ENCODE results near the gene PHYKPL. TPM values are rescaled to one million over a fixed set of nuclear protein-coding genes. Genes with fewer than 3 reads are reported as not detected.

Gene PHYKPL
- total and polyA plus RNA-seq, 2 of the 4 experiments (the other 2 are of a cell fraction) = 10.0 to 24.5 TPM

DNA sequence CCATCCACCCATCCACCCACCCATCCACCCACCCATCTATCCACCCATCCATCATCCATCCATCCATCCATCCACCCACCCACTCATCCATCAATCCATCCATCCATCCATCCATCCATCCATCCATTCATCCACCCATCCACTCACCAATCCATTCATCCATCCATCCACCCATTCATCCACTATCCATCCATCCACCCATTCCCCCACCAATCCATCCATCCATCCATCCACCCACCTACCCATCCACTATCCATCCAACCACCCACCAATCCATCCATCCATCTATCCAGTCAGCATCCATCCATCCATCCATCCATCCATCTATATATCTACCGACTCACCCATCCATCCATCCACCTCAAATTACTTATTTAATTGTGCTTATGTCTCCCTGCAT, 36.9 kb upstream of the PHYKPL start:
- Histone ChIP-seq H3K9me3 (ENCODE audit: control insufficient read depth, insufficient read depth, low read length) (no peaks in the 10 kb centered on the region), H3K4ac (ENCODE audit: low read depth, low read length) (no peak overlapping the region), H3K27me3 (ENCODE audit: control insufficient read depth, insufficient read depth, low read length) (no peaks in the 10 kb centered on the region; the same call in 1 of the 2 replicates), H3K79me1 (ENCODE audit: low read depth in 1 of 2, low read length in 2 of 2) (no peaks in the 10 kb centered on the region), H2BK5ac (ENCODE audit: low read depth, low read length, poor library complexity, severe bottlenecking) (peak overlapping the region; percentile 26), H2BK20ac (ENCODE audit: low read depth, low read length) (no peak overlapping the region), H2AK9ac (replicated peaks; ENCODE audit: low read depth, low read length, poor library complexity) (no peak overlapping the region), H4K20me1 (ENCODE audit: insufficient read depth, low read length) (no peaks in the 10 kb centered on the region), H3K9ac (ENCODE audit: low read depth, low read length) (no peak overlapping the region), H3K14ac (replicated peaks; ENCODE audit: low read depth, low read length) (no peak overlapping the region), H3K4me3 (ENCODE audit: insufficient read depth, low read depth, low read length) (no peak overlapping the region), H2BK120ac (ENCODE audit: low read depth, low read length) (no peak overlapping the region), H3K9me1 (ENCODE audit: insufficient read depth, low read length) (no peaks in the 10 kb centered on the region), H2BK15ac (ENCODE audit: low read depth, low read length) (no peak overlapping the region), H3K27ac (ENCODE audit: insufficient read depth, low read length) (no peak overlapping the region), H4K91ac (ENCODE audit: insufficient read depth, low read depth, low read length) (no peak overlapping the region), H3K56ac (ENCODE audit: extremely low read depth, insufficient read depth, low read length) (no peak overlapping the region), H3K4me1 (ENCODE audit: control insufficient read depth, insufficient read depth, low read length) (no peaks in the 10 kb centered on the region), H2AK5ac (ENCODE audit: low read depth, low read length) (no peak overlapping the region), H4K5ac (ENCODE audit: low read depth, low read length) (no peak overlapping the region), H3K4me2 (ENCODE audit: low read depth, low read length) (no peak overlapping the region), H3K23ac (ENCODE audit: low read depth, low read length) (no peak overlapping the region), H2AFZ (replicated peaks; ENCODE audit: low read length, poor library complexity) (no peak overlapping the region), H3K18ac (ENCODE audit: low read depth, low read length) (no peak overlapping the region), H4K8ac (ENCODE audit: low read depth in 2 of 2, low read length in 2 of 2) (no peak overlapping the region), H3K36me3 (ENCODE audit: control insufficient read depth, insufficient read depth, low read length) (no peaks in the 10 kb centered on the region)
- intact Hi-C loops (cut with micrococcal nuclease) (no loop called here), dilution Hi-C loops (cut with HindIII; ENCODE audit: low sequenced_read_pairs, unreplicated experiment) (no loop called here), in situ Hi-C loops (cut with MboI; ENCODE audit: low sequenced_read_pairs) (no loop called here)
- DNase-seq (no peak), ATAC-seq (ENCODE audit: low read depth) (no peak)
- ChIA-PET POLR2A (ENCODE audit: unreplicated experiment) (no interaction called here), CTCF (no interaction called here)
- TF ChIP-seq CTCF (conservative IDR thresholded peaks at IDR 0.05; ENCODE audit: low read depth, low read length) = no peak
- TF ChIP-seq MAZ (IDR thresholded peaks at IDR 0.05; ENCODE audit: borderline replicate concordance, low read depth, low read length) = no peak
- TF ChIP-seq BHLHE40 (IDR thresholded peaks at IDR 0.05; ENCODE audit: low read depth, low read length) = no peak
- no peak for TF ChIP-seq RAD21 (IDR thresholded peaks at IDR 0.05; ENCODE audit: low read length)
- TF ChIP-seq, protein P1, sequence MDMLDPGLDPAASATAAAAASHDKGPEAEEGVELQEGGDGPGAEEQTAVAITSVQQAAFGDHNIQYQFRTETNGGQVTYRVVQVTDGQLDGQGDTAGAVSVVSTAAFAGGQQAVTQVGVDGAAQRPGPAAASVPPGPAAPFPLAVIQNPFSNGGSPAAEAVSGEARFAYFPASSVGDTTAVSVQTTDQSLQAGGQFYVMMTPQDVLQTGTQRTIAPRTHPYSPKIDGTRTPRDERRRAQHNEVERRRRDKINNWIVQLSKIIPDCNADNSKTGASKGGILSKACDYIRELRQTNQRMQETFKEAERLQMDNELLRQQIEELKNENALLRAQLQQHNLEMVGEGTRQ (IDR thresholded peaks at IDR 0.05; ENCODE audit: low read depth, low read length) = no peak
- TF ChIP-seq RFX5 (IDR thresholded peaks at IDR 0.05; ENCODE audit: low read depth, low read length) = no peak
- TF ChIP-seq, protein P2, sequence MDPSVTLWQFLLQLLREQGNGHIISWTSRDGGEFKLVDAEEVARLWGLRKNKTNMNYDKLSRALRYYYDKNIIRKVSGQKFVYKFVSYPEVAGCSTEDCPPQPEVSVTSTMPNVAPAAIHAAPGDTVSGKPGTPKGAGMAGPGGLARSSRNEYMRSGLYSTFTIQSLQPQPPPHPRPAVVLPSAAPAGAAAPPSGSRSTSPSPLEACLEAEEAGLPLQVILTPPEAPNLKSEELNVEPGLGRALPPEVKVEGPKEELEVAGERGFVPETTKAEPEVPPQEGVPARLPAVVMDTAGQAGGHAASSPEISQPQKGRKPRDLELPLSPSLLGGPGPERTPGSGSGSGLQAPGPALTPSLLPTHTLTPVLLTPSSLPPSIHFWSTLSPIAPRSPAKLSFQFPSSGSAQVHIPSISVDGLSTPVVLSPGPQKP (IDR thresholded peaks at IDR 0.05; ENCODE audit: borderline replicate concordance, low read depth, low read length) = no peak
- no peak for TF ChIP-seq MAFK (IDR thresholded peaks at IDR 0.05; ENCODE audit: low read depth, low read length)
- no peak for TF ChIP-seq RCOR1 (IDR thresholded peaks at IDR 0.05; ENCODE audit: insufficient replicate concordance, low read length)
- no peak for TF ChIP-seq POLR2A (IDR thresholded peaks at IDR 0.05; ENCODE audit: low read depth, low read length)
- TF ChIP-seq SMC3 (IDR thresholded peaks at IDR 0.05; ENCODE audit: low read depth, low read length) = no peak
- WGBS, 2 experiments (ENCODE audit: extremely low coverage in 2 of 2, insufficient read length in 1 of 2) = 100% methylated on average over 1 of the region's 1 CpG; no CpG with 5 or more reads in 1 of the 2 experiments
- BruUV-seq (replicated peaks) = no TSS peak

All from IMR-90 (cell line).